ENCODE data around the gene DAZAP1. TPM values are rescaled to one million over a fixed set of nuclear protein-coding genes. Genes with fewer than 3 reads are reported as not detected.

Gene DAZAP1
- total and polyA plus RNA-seq, 3 experiments from 2014 or later: 7.7 to 253 (median 253) TPM

GRCh38 chr19:1481893-1482360, 74.5 kb downstream of the DAZAP1 start:
- Mint-ChIP-seq H3K9me3 (no peaks in the 10 kb centered on the region), H3K4me1 (peaks cover 12 to 20% (median 12%) of the 10 kb centered on the region in 3 donors), H3K27ac (no peak overlapping the region), H3K36me3 (peaks cover 0 to 9% (median 0%) of the 10 kb centered on the region in 3 donors), H3K4me3 (no peak overlapping the region), H3K27me3 (peaks cover 0 to 1% of the 10 kb centered on the region in 2 donors)
- CTCF ChIA-PET: no interaction called here
- Histone ChIP-seq H3K4me1 (ENCODE audit: insufficient read depth, low read length) (peaks cover 9% of the 10 kb centered on the region), H3K36me3 (ENCODE audit: insufficient read depth, low read length) (no peaks in the 10 kb centered on the region), H3K27ac (ENCODE audit: low read depth, low read length) (no peak overlapping the region), H3K27me3 (ENCODE audit: insufficient read depth, low read length, poor library complexity, severe bottlenecking) (no peaks in the 10 kb centered on the region), H3K9me3 (ENCODE audit: low read length) (no peaks in the 10 kb centered on the region), H3K4me3 (ENCODE audit: low read length) (no peak overlapping the region)
- POLR2A ChIA-PET: interaction anchor here (0.6 kb wide), 1 partner anchor 168 kb away, joined by 3 read pairs; no protein-coding TSS in a partner anchor
- no peak for DNase-seq

- ChIA-PET CTCF (no interaction called here), POLR2A (no interaction called here)
- Histone ChIP-seq H3K4me1 (ENCODE audit: insufficient read depth, low read length) (peaks cover 9% of the 10 kb centered on the region), H3K36me3 (ENCODE audit: insufficient read depth, low read length) (no peaks in the 10 kb centered on the region), H3K27ac (ENCODE audit: low read depth, low read length) (no peak overlapping the region), H3K27me3 (ENCODE audit: insufficient read depth, low read length, poor library complexity, severe bottlenecking) (no peaks in the 10 kb centered on the region), H3K9me3 (ENCODE audit: low read length) (no peaks in the 10 kb centered on the region), H3K4me3 (ENCODE audit: low read length) (no peak overlapping the region)
- H3K27me3 Mint-ChIP-seq: peaks cover 0 to 1% of the 10 kb centered on the region in 2 donors
- no peak overlapping the region for H3K27ac Mint-ChIP-seq
- H3K4me3 Mint-ChIP-seq: peak overlapping the region in 1 of 7 donors; percentile 16
- H3K36me3 Mint-ChIP-seq: peaks cover 0 to 4% (median 0%) of the 10 kb centered on the region in 3 donors
- peaks cover 7 to 14% (median 8%) of the 10 kb centered on the region in 3 donors for H3K4me1 Mint-ChIP-seq
- no peaks in the 10 kb centered on the region for H3K9me3 Mint-ChIP-seq
- no peak for DNase-seq
These were observed 75.2 kb downstream of the DAZAP1 start for GRCh38 chr19:1482361-1483130.

- Histone ChIP-seq H3K27me3 (ENCODE audit: insufficient read depth, low read length, poor library complexity, severe bottlenecking) (no peaks in the 10 kb centered on the region), H3K4me1 (ENCODE audit: insufficient read depth, low read length) (peaks cover 3% of the 10 kb centered on the region), H3K36me3 (ENCODE audit: insufficient read depth, low read length) (no peaks in the 10 kb centered on the region), H3K9me3 (ENCODE audit: low read length) (no peaks in the 10 kb centered on the region), H3K27ac (ENCODE audit: low read depth, low read length) (no peak overlapping the region), H3K4me3 (ENCODE audit: low read length) (no peak overlapping the region)
- Mint-ChIP-seq H3K36me3 (peaks cover 0 to 4% (median 0%) of the 10 kb centered on the region in 3 donors), H3K4me3 (no peak overlapping the region), H3K27me3 (peaks cover 0 to 1% of the 10 kb centered on the region in 2 donors), H3K27ac (no peak overlapping the region), H3K9me3 (no peaks in the 10 kb centered on the region), H3K4me1 (peaks cover 4 to 9% (median 6%) of the 10 kb centered on the region in 3 donors)
- CTCF ChIA-PET: no interaction called here
- POLR2A ChIA-PET: no interaction called here
- no peak for DNase-seq
These were observed 76.0 kb downstream of the DAZAP1 start for GRCh38 chr19:1483131-1483978.

GRCh38 chr19:1483979-1484428, 76.6 kb downstream of the DAZAP1 start:
- CTCF ChIA-PET: no interaction called here
- no peaks in the 10 kb centered on the region for H3K9me3 ChIP-seq (ENCODE audit: low read length)
- peaks cover 0 to 2% (median 0%) of the 10 kb centered on the region in 3 donors for H3K36me3 Mint-ChIP-seq
- no peak overlapping the region for H3K27ac ChIP-seq (ENCODE audit: low read depth, low read length)
- no peak overlapping the region for H3K4me3 Mint-ChIP-seq
- no peaks in the 10 kb centered on the region for H3K4me1 ChIP-seq (ENCODE audit: insufficient read depth, low read length)
- H3K4me3 ChIP-seq (ENCODE audit: low read length): no peak overlapping the region
- no peaks in the 10 kb centered on the region for H3K27me3 ChIP-seq (ENCODE audit: insufficient read depth, low read length, poor library complexity, severe bottlenecking)
- no peaks in the 10 kb centered on the region for H3K36me3 ChIP-seq (ENCODE audit: insufficient read depth, low read length)
- DNase-seq: no peak
- H3K27me3 Mint-ChIP-seq: peaks cover 0 to 1% of the 10 kb centered on the region in 2 donors
- POLR2A ChIA-PET: no interaction called here
- H3K9me3 Mint-ChIP-seq: no peaks in the 10 kb centered on the region
- peaks cover 3 to 7% (median 4%) of the 10 kb centered on the region in 3 donors for H3K4me1 Mint-ChIP-seq
- no peak overlapping the region for H3K27ac Mint-ChIP-seq

Other genes with a start within 250 kb of the DAZAP1 start
- gene SBNO2, start 233.3 kb upstream of the DAZAP1 start, total RNA-seq: 10 to 100 TPM; 59.0 to 61.0 TPM
- gene SBNO2, start 233.3 kb upstream of the DAZAP1 start, polyA plus RNA-seq: 4.3 TPM
- gene STK11, start 201.8 kb upstream of the DAZAP1 start, total RNA-seq: 10 to 100 TPM; 66.9 to 69.7 TPM
- gene STK11, start 201.8 kb upstream of the DAZAP1 start, polyA plus RNA-seq: 37.0 TPM
- under 1 TPM; 0.22 to 0.80 TPM for gene CBARP, start 169.6 kb upstream of the DAZAP1 start, total RNA-seq
- gene CBARP, start 169.6 kb upstream of the DAZAP1 start, polyA plus RNA-seq: not detected
- gene ATP5F1D, start 165.8 kb upstream of the DAZAP1 start, total RNA-seq: 100 to 1,000 TPM; 179 to 180 TPM
- gene ATP5F1D, start 165.8 kb upstream of the DAZAP1 start, polyA plus RNA-seq: 271 TPM
- 10 to 100 TPM; 39.8 to 45.3 TPM for gene MIDN, start 159.0 kb upstream of the DAZAP1 start, total RNA-seq
- gene MIDN, start 159.0 kb upstream of the DAZAP1 start, polyA plus RNA-seq: 14.6 TPM
- gene CIRBP, start 138.3 kb upstream of the DAZAP1 start, total RNA-seq: 100 to 1,000 TPM; 253 to 258 TPM
- gene CIRBP, start 138.3 kb upstream of the DAZAP1 start, polyA plus RNA-seq: 238 TPM
- gene FAM174C, start 132.1 kb upstream of the DAZAP1 start, total RNA-seq: 100 to 1,000 TPM; 113 TPM
- 100 TPM for gene FAM174C, start 132.1 kb upstream of the DAZAP1 start, polyA plus RNA-seq
- not detected for gene EFNA2, start 121.7 kb upstream of the DAZAP1 start, total RNA-seq
- not detected for gene EFNA2, start 121.7 kb upstream of the DAZAP1 start, polyA plus RNA-seq
- 100 to 1,000 TPM; 102 to 104 TPM for gene NDUFS7, start 23.7 kb upstream of the DAZAP1 start, total RNA-seq
- gene NDUFS7, start 23.7 kb upstream of the DAZAP1 start, polyA plus RNA-seq: 207 TPM
- 10 to 100 TPM; 29.0 to 29.5 TPM for gene GAMT, start 6.0 kb upstream of the DAZAP1 start, total RNA-seq
- gene GAMT, start 6.0 kb upstream of the DAZAP1 start, polyA plus RNA-seq: 20.4 TPM
- gene RPS15, start 30.8 kb downstream of the DAZAP1 start, total RNA-seq: 1,000 to 10,000 TPM; 1,485 to 1,540 TPM
- gene RPS15, start 30.8 kb downstream of the DAZAP1 start, polyA plus RNA-seq: 2,756 TPM
- under 1 TPM; 0.09 to 0.11 TPM for gene APC2, start 42.5 kb downstream of the DAZAP1 start, total RNA-seq
- not detected for gene APC2, start 42.5 kb downstream of the DAZAP1 start, polyA plus RNA-seq
- gene C19orf25, start 71.6 kb downstream of the DAZAP1 start, total RNA-seq: 10 to 100 TPM; 36.9 to 41.4 TPM
- 56.7 TPM for gene C19orf25, start 71.6 kb downstream of the DAZAP1 start, polyA plus RNA-seq
- 1 to 10 TPM; 1.0 to 1.3 TPM for gene PCSK4, start 82.8 kb downstream of the DAZAP1 start, total RNA-seq
- 1.0 TPM for gene PCSK4, start 82.8 kb downstream of the DAZAP1 start, polyA plus RNA-seq
- gene REEP6, start 83.6 kb downstream of the DAZAP1 start, total RNA-seq: 1 to 10 TPM; 1.8 to 2.0 TPM
- gene REEP6, start 83.6 kb downstream of the DAZAP1 start, polyA plus RNA-seq: 4.5 TPM
- gene ADAMTSL5, start 105.4 kb downstream of the DAZAP1 start, total RNA-seq: 1 to 10 TPM; 2.3 to 2.7 TPM
- 1.0 TPM for gene ADAMTSL5, start 105.4 kb downstream of the DAZAP1 start, polyA plus RNA-seq
- gene PLK5, start 116.5 kb downstream of the DAZAP1 start, total RNA-seq: not detected
- not detected for gene PLK5, start 116.5 kb downstream of the DAZAP1 start, polyA plus RNA-seq
- gene MEX3D, start 160.7 kb downstream of the DAZAP1 start, total RNA-seq: 10 to 100 TPM; 10.8 TPM
- not detected for gene MEX3D, start 160.7 kb downstream of the DAZAP1 start, polyA plus RNA-seq
- 100 to 1,000 TPM; 127 to 138 TPM for gene MBD3, start 185.3 kb downstream of the DAZAP1 start, total RNA-seq
- 13.7 TPM for gene MBD3, start 185.3 kb downstream of the DAZAP1 start, polyA plus RNA-seq
- gene UQCR11, start 197.9 kb downstream of the DAZAP1 start, total RNA-seq: 100 to 1,000 TPM; 239 to 266 TPM
- 613 TPM for gene UQCR11, start 197.9 kb downstream of the DAZAP1 start, polyA plus RNA-seq
- gene TCF3, start 245.0 kb downstream of the DAZAP1 start, total RNA-seq: 10 to 100 TPM; 96.0 to 97.0 TPM
- gene TCF3, start 245.0 kb downstream of the DAZAP1 start, polyA plus RNA-seq: 13.3 TPM